Left ventricle myocardium inferior (tissue), 1 donor: ENCODE results near the gene SLC1A2. TPM values are rescaled to one million over a fixed set of nuclear protein-coding genes. Genes with fewer than 3 reads are reported as not detected.

Source experiments
- DNase-seq: peaks from one replicate; pipeline ENCODE4 v3.0.0-alpha.2; 2020
- H3K27ac ChIP-seq: fragments of 200-600 bp; replicated peaks from 2 replicates; pipeline ENCODE4 v1.8.0; 2021
- H3K27me3 ChIP-seq: fragments of 200-600 bp; 2 replicates; pipeline ENCODE4 v1.8.0; 2021; ENCODE audit warnings: low read depth
- H3K36me3 ChIP-seq: fragments of 200-600 bp; 2 replicates; pipeline ENCODE4 v1.8.0; 2021
- H3K4me1 ChIP-seq: fragments of 200-600 bp; 2 replicates; pipeline ENCODE4 v1.8.0; 2021
- H3K4me3 ChIP-seq: fragments of 200-600 bp; 2 replicates; pipeline ENCODE4 v1.8.0; 2021; ENCODE audit warnings: mild to moderate bottlenecking, moderate library complexity
- H3K9me3 ChIP-seq: fragments of 200-600 bp; replicated peaks from 2 replicates; pipeline ENCODE4 v1.8.0; 2021
- CTCF ChIP-seq: fragments of 200-600 bp; IDR thresholded peaks from 2 replicates; pipeline ENCODE4 v1.8.0; 2021; ENCODE audit warnings: antibody characterized with exemption, mild to moderate bottlenecking, borderline replicate concordance
- intact Hi-C: fragments of 100-400 bp; cut with micrococcal nuclease; formaldehyde crosslinking; loops from one replicate; pipeline ENCODE4 v1.11.0; 2022
- total RNA-seq: library from RNA; stranded (reverse); fragmentation: NEBNext Ultra II Directional; extraction: Animal tissue kit (Norgen Biotek cat#: 25700); gene quantifications from one replicate; pipeline ENCODE4 v1.2.1, GENCODE V29; 2021
- donor health status: DM: no; HTN: yes; CAD: no; lungs with severe emphysema.

SLC1A2 gene
- total RNA-seq, 1 donor from 2014 or later = 8.4 TPM

- Histone ChIP-seq H3K27ac (no peak overlapping the region), H3K4me3 (no peak overlapping the region), H3K9me3 (peaks cover 4% of the 10 kb centered on the region), H3K4me1 (peaks cover 21% of the 10 kb centered on the region), H3K36me3 (no peaks in the 10 kb centered on the region), H3K27me3 (no peaks in the 10 kb centered on the region)
- DNase-seq = no peak
- intact Hi-C loops = no loop called here
- no peak for TF ChIP-seq CTCF
Observed at GRCh38 chr11:35337136-35337913, 82.0 kb downstream of the SLC1A2 start.

DNA sequence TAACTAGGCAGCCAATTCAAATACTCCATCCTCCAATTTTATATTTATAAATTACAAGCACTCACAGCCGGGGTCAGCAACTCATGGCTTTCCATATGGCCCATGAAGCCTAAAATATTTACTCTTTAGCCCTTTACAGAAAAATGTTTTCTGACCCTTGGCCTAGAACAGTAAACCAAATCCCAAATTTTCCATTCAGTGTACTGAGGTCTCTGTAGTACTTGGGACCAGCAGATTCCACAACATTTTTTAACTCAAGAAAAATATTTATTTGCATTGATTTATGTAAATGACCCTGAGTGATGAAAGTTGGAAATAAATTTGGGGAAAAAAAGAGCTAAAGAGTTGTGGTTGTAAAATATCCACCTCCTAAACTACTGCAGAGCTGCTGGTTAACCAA is 82.6 kb downstream of the SLC1A2 start:
- no peak for TF ChIP-seq CTCF
- peaks cover 4% of the 10 kb centered on the region for H3K9me3 ChIP-seq
- H3K4me3 ChIP-seq = no peak overlapping the region
- H3K4me1 ChIP-seq = peaks cover 21% of the 10 kb centered on the region
- H3K27ac ChIP-seq = no peak overlapping the region
- no peaks in the 10 kb centered on the region for H3K27me3 ChIP-seq
- intact Hi-C loops = no loop called here
- no peak for DNase-seq
- H3K36me3 ChIP-seq = no peaks in the 10 kb centered on the region

GRCh38 chr11:35335226-35335625 is 84.1 kb downstream of the SLC1A2 start:
- Histone ChIP-seq H3K9me3 (peaks cover 4% of the 10 kb centered on the region), H3K36me3 (no peaks in the 10 kb centered on the region), H3K4me3 (no peak overlapping the region), H3K27ac (no peak overlapping the region), H3K4me1 (peaks cover 23% of the 10 kb centered on the region), H3K27me3 (no peaks in the 10 kb centered on the region)
- intact Hi-C loops = no loop called here
- TF ChIP-seq CTCF = no peak
- no peak for DNase-seq

DNA sequence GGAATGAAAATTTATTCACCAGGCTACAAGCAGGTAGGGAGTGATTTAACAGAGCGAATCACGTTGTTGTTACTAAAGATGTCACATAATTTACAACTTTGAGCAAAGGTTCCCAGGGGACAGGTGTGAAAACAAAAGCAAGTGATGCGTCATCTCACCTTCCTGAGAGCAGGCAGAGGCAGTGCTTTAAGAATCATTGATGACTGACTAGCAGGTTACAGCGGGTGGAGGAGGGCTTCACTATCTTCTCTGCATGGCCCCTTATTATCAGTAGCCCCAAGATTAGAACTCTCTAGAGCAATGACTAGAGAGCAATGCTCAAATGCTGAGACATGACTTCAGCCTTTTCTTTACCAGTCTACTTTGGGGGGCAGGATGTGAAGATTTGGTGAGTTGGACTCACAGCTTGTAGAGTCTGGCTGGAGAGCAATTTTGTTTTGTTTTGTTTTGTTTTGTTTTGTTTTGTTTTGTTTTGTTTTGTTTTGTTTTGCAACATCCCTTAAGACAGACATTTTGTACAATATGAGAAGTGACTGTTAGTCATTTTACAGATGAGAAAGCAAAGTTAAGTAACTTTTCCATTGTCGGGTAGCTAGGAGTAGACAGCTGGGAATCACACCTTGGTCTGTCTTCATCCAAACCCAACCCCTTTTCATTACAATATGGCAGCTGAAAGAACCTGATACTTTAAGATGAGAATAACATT is 84.8 kb downstream of the SLC1A2 start:
- DNase-seq = no peak
- no peak for TF ChIP-seq CTCF
- H3K27ac ChIP-seq = no peak overlapping the region
- intact Hi-C loops = no loop called here
- no peaks in the 10 kb centered on the region for H3K36me3 ChIP-seq
- H3K27me3 ChIP-seq = no peaks in the 10 kb centered on the region
- H3K4me1 ChIP-seq = peaks cover 26% of the 10 kb centered on the region
- no peak overlapping the region for H3K4me3 ChIP-seq
- H3K9me3 ChIP-seq = peaks cover 4% of the 10 kb centered on the region

DNA sequence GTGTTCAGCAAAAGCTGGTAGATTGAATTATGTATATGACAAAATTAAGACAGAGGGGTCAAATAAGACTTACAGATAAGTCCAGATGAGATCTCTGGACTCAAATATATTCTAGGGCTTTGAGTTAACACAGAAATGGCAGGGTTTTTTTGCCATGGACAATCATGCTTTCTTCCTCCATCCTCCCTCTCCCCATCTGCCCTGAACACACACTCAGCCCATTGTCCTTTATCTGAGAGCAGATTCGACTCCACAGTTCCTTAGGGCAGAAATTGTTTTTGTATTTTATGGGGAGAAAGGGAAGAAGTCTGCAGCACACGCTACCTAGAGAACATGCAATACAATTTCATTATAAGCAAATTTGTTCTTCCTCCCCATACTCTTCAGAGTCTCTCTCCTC is 86.8 kb downstream of the SLC1A2 start:
- H3K4me3 ChIP-seq = no peak overlapping the region
- H3K9me3 ChIP-seq = peaks cover 4% of the 10 kb centered on the region
- H3K36me3 ChIP-seq = no peaks in the 10 kb centered on the region
- DNase-seq = no peak
- TF ChIP-seq CTCF = no peak
- no peaks in the 10 kb centered on the region for H3K27me3 ChIP-seq
- peaks cover 39% of the 10 kb centered on the region for H3K4me1 ChIP-seq
- intact Hi-C loops = no loop called here
- no peak overlapping the region for H3K27ac ChIP-seq
